ENCODE measurements around the gene DUS1L.

DUS1L gene

GRCh38 chr17:82012261-82012639 is 53.4 kb downstream of the DUS1L start:
- no peak for DNase-seq
- no peak for ATAC-seq
- no peaks in the 10 kb centered on the region for H3K36me3 Mint-ChIP-seq (ENCODE audit: low read depth)
- H3K27ac Mint-ChIP-seq = no peak overlapping the region
- no peaks in the 10 kb centered on the region for H3K9me3 Mint-ChIP-seq
- H3K27me3 Mint-ChIP-seq = no peaks in the 10 kb centered on the region
- no peak overlapping the region for H3K4me3 Mint-ChIP-seq
- H3K4me1 Mint-ChIP-seq = peaks cover 4% of the 10 kb centered on the region

GRCh38 chr17:82011617-82012187 is 53.9 kb downstream of the DUS1L start:
- Mint-ChIP-seq H3K27me3 (no peaks in the 10 kb centered on the region), H3K4me3 (no peak overlapping the region), H3K9me3 (no peaks in the 10 kb centered on the region), H3K4me1 (peaks cover 4% of the 10 kb centered on the region), H3K27ac (no peak overlapping the region), H3K36me3 (ENCODE audit: low read depth) (no peaks in the 10 kb centered on the region)
- DNase-seq (no peak), ATAC-seq (no peak)

GRCh38 chr17:82010575-82011525 is 54.8 kb downstream of the DUS1L start:
- Mint-ChIP-seq H3K27me3 (no peaks in the 10 kb centered on the region), H3K9me3 (no peaks in the 10 kb centered on the region), H3K4me1 (peaks cover 8% of the 10 kb centered on the region), H3K4me3 (no peak overlapping the region), H3K36me3 (ENCODE audit: low read depth) (no peaks in the 10 kb centered on the region), H3K27ac (no peak overlapping the region)
- DNase-seq = no peak
- no peak for ATAC-seq

- Mint-ChIP-seq H3K9me3 (no peaks in the 10 kb centered on the region), H3K4me1 (peaks cover 9% of the 10 kb centered on the region), H3K4me3 (no peak overlapping the region), H3K27ac (no peak overlapping the region), H3K27me3 (no peaks in the 10 kb centered on the region), H3K36me3 (ENCODE audit: low read depth) (no peaks in the 10 kb centered on the region)
- peak; percentile 47 for ATAC-seq
- DNase-seq = peak; percentile 33
These were observed 56.2 kb downstream of the DUS1L start for GRCh38 chr17:82009413-82009812.

GRCh38 chr17:82008941-82009405 is 56.6 kb downstream of the DUS1L start:
- no peaks in the 10 kb centered on the region for H3K36me3 Mint-ChIP-seq (ENCODE audit: low read depth)
- no peak for ATAC-seq
- H3K9me3 Mint-ChIP-seq = no peaks in the 10 kb centered on the region

GRCh38 chr17:82008258-82008940 is 57.2 kb downstream of the DUS1L start:
- Mint-ChIP-seq H3K4me3 (no peak overlapping the region), H3K27ac (no peak overlapping the region), H3K9me3 (no peaks in the 10 kb centered on the region), H3K4me1 (peaks cover 15% of the 10 kb centered on the region), H3K36me3 (ENCODE audit: low read depth) (no peaks in the 10 kb centered on the region), H3K27me3 (no peaks in the 10 kb centered on the region)
- ATAC-seq = no peak
- DNase-seq = no peak

More at GRCh38 chr17:82008941-82009405, 56.6 kb downstream of the DUS1L start:
- DNase-seq = no peak
- Mint-ChIP-seq H3K4me1 (peaks cover 10% of the 10 kb centered on the region), H3K4me3 (no peak overlapping the region), H3K27ac (no peak overlapping the region), H3K27me3 (no peaks in the 10 kb centered on the region)
